Mesothelial cell of epicardium (in vitro differentiated cells): ENCODE data around the gene PDE4A. TPM values are rescaled to one million over a fixed set of nuclear protein-coding genes. Genes with fewer than 3 reads are reported as not detected.
"Not testable (repeated sequence)": the region's sequence is repeated elsewhere in the genome, so short reads cannot be mapped to it uniquely, and the experiment has no call there.

Source experiments
- DNase-seq, 2 experiments: peaks; one replicate each; pipeline ENCODE4 v3.0.0; 2021; ENCODE audit warnings: low spot score in 2 of 2; ENCODE audit not compliant: unreplicated experiment in 2 of 2
- H3K27ac Mint-ChIP-seq: 2 replicates; pipeline ENCODE4 v1.8.0; 2021; ENCODE audit warnings: mixed read lengths
- H3K27me3 Mint-ChIP-seq: 2 replicates; pipeline ENCODE4 v1.8.0; 2021; ENCODE audit warnings: low read depth, mixed read lengths
- H3K36me3 Mint-ChIP-seq: 2 replicates; pipeline ENCODE4 v1.8.0; 2021; ENCODE audit warnings: mixed read lengths
- H3K4me1 Mint-ChIP-seq: 2 replicates; pipeline ENCODE4 v1.8.0; 2021; ENCODE audit warnings: mixed read lengths
- H3K4me3 Mint-ChIP-seq: 2 replicates; pipeline ENCODE4 v1.8.0; 2021; ENCODE audit warnings: mild to moderate bottlenecking, moderate library complexity, mixed read lengths
- H3K9me3 Mint-ChIP-seq: 2 replicates; pipeline ENCODE4 v1.8.0; 2021; ENCODE audit warnings: mixed read lengths
- CTCF ChIP-seq: fragments of 200-600 bp; sonication (generic); IDR thresholded peaks from one replicate; pipeline ENCODE4 v1.5.0; 2021; ENCODE audit warnings: antibody characterized with exemption; ENCODE audit not compliant: unreplicated experiment
- total RNA-seq: library from RNA; stranded (reverse); gene quantifications from 3 replicates; pipeline ENCODE4 v1.2.1, GENCODE V29; 2021

The PDE4A gene
- total RNA-seq, 1 donor from 2014 or later = 3.1 TPM

- H3K27me3 Mint-ChIP-seq = peaks cover 68% of the 10 kb centered on the region
- no peaks in the 10 kb centered on the region for H3K9me3 Mint-ChIP-seq
- no peak overlapping the region for H3K27ac Mint-ChIP-seq
Measured at GRCh38 chr19:10406191-10406590, 14.1 kb upstream of the PDE4A start.

GRCh38 chr19:10407096-10407495 is 13.2 kb upstream of the PDE4A start:
- peaks cover 10% of the 10 kb centered on the region for H3K4me1 Mint-ChIP-seq
- H3K36me3 Mint-ChIP-seq = no peaks in the 10 kb centered on the region
- H3K27ac Mint-ChIP-seq = no peak overlapping the region
- no peaks in the 10 kb centered on the region for H3K9me3 Mint-ChIP-seq
- no peak for DNase-seq
- H3K4me3 Mint-ChIP-seq = no peak overlapping the region
- H3K27me3 Mint-ChIP-seq = peaks cover 76% of the 10 kb centered on the region
- TF ChIP-seq CTCF = no peak

More at GRCh38 chr19:10406191-10406590, 14.1 kb upstream of the PDE4A start:
- Mint-ChIP-seq H3K36me3 (no peaks in the 10 kb centered on the region), H3K4me1 (peaks cover 17% of the 10 kb centered on the region), H3K4me3 (no peak overlapping the region)
- TF ChIP-seq CTCF = no peak
- no peak for DNase-seq

- Mint-ChIP-seq H3K27ac (no peak overlapping the region), H3K4me1 (peaks cover 4% of the 10 kb centered on the region), H3K27me3 (peaks cover 88% of the 10 kb centered on the region), H3K9me3 (no peaks in the 10 kb centered on the region), H3K36me3 (no peaks in the 10 kb centered on the region), H3K4me3 (no peak overlapping the region)
- TF ChIP-seq CTCF = no peak
- no peak for DNase-seq
Measured at GRCh38 chr19:10408511-10409283, 11.6 kb upstream of the PDE4A start.

GRCh38 chr19:10411224-10411623 is 9.1 kb upstream of the PDE4A start:
- not testable (repeated sequence) for H3K4me1 Mint-ChIP-seq, H3K27ac Mint-ChIP-seq, H3K9me3 Mint-ChIP-seq, H3K36me3 Mint-ChIP-seq, H3K4me3 Mint-ChIP-seq, DNase-seq
- H3K27me3 Mint-ChIP-seq = peaks cover 87% of the 10 kb centered on the region

GRCh38 chr19:10412257-10412977 is 7.9 kb upstream of the PDE4A start:
- Mint-ChIP-seq H3K27me3 (peaks cover 88% of the 10 kb centered on the region), H3K4me1 (peaks cover 3% of the 10 kb centered on the region), H3K4me3 (no peak overlapping the region), H3K27ac (no peak overlapping the region), H3K36me3 (no peaks in the 10 kb centered on the region), H3K9me3 (no peaks in the 10 kb centered on the region)
- no peak for DNase-seq
- no peak for TF ChIP-seq CTCF

GRCh38 chr19:10416083-10416379 is 4.3 kb upstream of the PDE4A start:
- peak overlapping the region; percentile 66 for H3K4me3 Mint-ChIP-seq
- no peak for TF ChIP-seq CTCF
- H3K36me3 Mint-ChIP-seq = no peaks in the 10 kb centered on the region
- no peak for DNase-seq
- peaks cover 81% of the 10 kb centered on the region for H3K27me3 Mint-ChIP-seq
- H3K9me3 Mint-ChIP-seq = no peaks in the 10 kb centered on the region
- H3K27ac Mint-ChIP-seq = no peak overlapping the region
- peaks cover 25% of the 10 kb centered on the region for H3K4me1 Mint-ChIP-seq
